Activated CD4-positive, alpha-beta T cell treated with anti-CD3 and anti-CD28 coated beads, Interleukin-2, amount 50 U/mL, for 24 hours (primary cell): ENCODE results near the gene ZNFX1.
A peak's percentile ranks its signal among the peaks of the same experiment; 100 is the strongest.
"Not testable (repeated sequence)": the region's sequence is repeated elsewhere in the genome, so short reads cannot be mapped to it uniquely, and the experiment has no call there.

Experiments
- DNase-seq, 2 donors: peaks; one replicate each; pipeline ENCODE4 v3.0.0-alpha.2; 2020; ENCODE audit warnings: low read depth in 1 of 2, low spot score in 1 of 2

Gene ZNFX1

DNA sequence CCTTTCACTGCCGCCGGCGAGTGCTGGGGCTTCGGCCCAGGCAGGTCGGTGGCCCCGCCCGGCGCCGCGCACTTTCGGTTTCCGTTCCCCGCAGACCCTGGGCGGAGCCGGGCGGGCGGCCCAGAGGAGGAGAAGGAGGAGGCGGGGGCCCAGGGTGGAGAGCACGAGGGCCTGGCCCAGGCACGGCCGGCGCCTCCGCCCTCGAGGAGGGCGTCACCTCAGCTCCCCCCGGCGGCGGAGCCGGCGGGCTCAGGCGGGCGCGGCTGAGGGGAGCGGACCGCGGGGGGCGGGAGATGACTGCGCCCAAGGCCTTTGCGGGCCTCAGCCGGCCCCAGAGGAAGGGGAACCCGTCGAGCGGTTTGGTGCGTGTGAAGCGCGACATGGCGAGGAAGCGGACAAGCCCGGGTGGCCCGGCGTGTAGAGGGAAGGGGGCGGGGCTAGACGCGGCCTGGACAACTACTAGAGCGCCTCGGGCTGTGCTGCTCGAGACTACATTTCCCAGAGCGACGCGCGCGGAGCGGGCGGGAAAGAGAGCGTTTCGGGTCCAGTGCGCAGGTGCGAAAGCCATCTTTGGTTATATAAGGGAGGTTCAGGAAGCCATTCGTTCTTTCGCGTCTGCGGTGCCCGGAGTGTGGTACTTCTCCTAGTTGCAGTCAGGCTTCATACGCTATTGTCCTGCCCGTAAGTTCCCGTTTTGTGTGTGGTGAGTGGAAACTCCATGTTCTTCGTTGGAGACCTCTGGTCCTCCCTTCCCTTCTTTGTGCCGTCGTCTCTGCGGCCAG is at the start of gene ZNFX1:
Gene ZNFX1 (minus strand): TSS at position 22 of the 782 bp plus-strand sequence. CDS start 2,218 bp downstream, outside the sequence.
- peak; percentile 97 for DNase-seq

DNA sequence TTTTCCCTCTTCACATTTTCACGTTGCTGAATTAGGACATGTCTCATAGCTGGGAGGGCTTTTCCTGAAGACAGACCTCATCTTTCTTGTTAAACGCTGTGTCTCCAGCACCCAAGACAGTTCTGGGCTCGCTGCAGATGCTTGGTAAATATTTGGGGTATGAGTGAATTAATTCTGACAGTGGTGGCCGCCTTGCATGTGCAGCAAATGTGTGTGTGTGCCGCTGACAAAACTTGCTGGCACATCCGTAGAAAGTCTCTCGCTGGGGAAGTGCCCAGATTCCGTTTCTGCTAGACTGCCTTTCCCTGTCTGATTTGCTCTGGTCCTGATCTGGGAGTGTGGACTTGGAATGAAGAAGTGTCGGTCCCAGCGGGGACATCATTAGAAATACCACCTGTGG is 48.2 kb upstream of the ZNFX1 start:
- DNase-seq: no peak

DNA sequence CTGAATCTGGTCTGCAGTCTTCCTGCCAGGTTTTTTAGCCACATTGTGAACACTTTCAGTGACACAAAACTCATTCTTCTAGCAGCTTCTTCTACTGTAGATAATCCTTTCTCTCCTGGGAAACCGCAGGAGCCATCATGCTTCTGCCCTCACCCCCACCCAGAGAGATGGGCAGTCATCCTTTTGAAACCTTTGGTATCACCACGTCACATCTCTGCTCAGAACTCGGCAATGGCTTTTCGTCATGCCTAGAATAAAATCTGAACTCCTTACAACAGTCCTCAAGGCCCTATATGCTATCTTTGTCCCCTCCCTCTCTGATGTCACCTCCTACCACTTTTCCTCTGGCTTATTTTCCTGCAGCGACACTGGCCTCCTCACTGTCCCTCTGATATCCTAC is 46.4 kb upstream of the ZNFX1 start:
- DNase-seq: no peak

DNA sequence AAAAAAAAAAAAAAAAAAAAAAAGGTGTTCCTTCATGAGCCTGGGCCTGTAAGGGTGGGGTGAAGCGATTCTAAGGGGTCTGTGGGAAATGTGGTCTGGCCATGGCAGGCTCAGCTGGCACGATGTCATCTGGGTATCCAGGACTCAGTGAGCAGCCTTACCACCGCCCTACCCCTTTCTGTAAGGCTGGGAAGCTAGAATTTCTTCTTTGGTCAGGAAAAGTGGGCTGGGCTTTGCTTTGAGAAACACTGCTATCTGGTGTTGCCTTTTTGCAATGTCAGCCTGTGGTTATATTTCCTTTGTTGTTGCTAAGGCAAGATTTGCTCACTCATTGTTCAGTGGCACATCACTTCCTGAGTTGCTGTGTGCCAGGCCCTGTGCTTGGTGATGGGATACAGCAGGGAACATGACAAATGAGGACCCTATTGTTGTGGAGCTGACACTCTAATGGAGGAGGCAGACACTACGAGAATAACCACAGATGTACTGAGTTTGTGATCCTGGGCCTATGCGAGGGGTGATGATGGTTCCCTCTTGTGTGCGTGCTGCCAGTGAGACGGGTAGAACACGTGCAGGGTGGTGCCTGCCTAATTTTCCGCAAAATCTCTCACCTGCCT is 45.9 kb upstream of the ZNFX1 start:
- peak in 1 of 2 donors; percentile 16 for DNase-seq

DNA sequence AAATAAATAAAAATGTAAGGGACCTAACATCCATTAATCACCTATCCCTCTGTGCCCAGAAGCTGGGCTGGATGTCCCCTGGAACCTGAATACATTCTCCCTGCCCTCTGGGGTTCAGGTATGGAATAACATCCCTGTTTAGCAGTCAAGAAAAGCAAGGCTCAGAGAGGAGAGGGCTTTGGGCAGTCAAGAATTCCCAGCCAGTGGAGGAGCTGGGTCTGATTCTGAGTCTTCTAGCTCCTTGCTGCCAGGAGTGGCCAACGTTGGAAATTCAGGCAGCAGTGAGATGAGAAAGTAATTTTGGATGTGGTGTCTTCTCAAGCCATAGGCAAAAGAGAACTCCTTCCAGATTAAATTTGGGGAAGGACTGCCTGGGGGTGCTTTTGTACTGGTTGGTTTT is 42.6 kb upstream of the ZNFX1 start:
- DNase-seq: no peak

DNA sequence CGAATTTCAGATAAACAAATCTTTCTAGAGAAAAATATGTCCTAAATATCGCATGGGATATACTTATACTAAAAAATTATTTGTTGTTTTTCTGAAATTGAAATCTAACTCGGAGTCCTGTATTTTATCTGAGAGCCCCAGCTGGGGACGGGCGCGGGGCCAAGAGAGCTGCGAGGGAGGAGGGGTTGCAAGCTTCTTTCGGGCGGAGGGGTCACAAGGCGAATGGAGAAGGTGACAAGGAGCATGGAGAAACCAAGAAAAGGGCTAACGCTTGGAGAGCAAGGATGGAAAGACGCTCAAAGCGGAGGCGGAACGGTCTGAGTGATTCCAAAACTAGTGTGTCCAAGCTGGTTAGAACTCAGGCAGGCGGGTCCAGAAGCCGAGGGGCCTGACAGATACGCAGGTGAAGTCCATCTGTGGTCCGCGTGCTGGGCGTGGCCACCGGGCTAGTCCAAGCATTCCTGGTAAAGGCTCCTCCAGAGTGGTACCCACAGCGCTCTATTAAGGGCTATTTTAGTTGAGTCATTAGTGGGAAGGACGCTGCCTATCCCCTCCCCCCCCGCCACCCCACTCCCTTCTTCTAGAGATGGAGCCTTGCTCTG is 41.5 kb upstream of the ZNFX1 start:
- DNase-seq: no peak

DNA sequence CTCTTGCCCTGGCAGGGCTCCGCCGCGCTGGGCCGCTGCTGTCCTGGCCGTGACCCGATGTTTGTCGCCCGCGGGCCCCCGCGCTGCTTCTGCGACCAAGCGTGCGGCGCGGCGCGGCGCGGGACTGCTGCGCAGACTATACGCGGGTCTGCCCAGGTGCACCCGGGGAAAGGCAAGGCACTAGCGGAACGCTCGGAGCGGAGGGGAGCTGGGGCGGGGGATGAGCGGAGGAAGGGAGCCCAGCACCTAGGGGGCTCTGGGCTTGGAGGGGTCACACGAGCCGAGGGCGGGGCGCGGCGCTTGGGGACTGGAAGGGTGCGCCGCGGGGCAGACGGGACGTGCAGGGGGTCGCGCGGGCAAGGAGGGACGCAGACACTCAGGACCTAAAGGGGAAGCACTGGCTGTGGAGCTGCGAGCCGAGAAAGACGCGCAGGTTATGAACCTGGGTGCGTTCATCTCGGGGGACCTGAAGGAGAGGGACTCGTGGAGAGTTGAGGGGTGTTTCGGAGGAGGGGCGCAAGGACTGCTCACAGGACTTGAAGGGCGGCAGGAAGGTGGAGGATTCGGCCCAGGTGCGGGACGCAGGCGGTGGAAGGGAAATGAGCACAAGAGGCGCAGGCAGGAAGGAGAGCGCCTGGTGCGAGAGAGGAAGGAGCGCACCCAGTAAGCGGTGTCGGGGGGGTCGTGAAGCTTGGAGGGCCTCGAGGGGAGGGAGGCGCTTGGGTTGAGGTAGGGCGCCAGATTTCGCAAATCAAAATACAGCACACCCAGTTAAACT is 40.8 kb upstream of the ZNFX1 start:
- DNase-seq: no peak

DNA sequence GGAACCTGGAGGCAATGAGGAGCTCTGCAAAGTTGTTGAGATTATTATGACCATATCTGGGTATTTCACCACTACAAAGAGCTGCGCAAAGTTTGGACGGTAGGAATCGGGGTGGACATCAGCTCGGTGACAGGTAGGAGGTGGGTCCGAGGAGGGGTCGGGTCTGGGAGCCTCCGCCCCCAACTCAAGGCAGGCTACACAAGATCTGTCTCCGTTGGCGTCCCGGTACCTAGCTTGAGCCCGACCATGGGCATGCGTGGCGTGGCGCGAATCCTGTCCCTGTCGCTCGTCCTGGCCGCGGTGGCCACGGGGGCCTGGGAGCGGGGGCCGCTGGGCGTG is 40.2 kb upstream of the ZNFX1 start:
- DNase-seq: no peak

DNA sequence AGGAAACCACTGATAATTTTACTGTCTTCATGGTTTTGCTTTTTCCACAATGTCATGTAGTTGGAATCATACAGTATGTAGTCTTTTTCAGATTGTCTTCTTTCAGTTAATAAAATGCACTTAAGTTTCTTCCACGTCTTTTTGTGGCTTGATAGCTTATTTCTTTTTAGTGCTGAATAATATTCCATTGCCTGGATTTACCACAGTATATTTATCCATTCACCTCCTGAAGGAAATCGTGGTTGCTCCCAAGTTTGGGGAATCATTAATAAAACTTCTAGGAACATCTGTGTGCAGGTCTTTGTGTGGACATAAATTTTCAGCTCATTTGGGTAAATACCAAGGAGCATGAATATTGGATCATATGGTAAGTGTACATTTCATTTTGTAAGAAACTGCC is 38.8 kb upstream of the ZNFX1 start:
- DNase-seq: no peak

DNA sequence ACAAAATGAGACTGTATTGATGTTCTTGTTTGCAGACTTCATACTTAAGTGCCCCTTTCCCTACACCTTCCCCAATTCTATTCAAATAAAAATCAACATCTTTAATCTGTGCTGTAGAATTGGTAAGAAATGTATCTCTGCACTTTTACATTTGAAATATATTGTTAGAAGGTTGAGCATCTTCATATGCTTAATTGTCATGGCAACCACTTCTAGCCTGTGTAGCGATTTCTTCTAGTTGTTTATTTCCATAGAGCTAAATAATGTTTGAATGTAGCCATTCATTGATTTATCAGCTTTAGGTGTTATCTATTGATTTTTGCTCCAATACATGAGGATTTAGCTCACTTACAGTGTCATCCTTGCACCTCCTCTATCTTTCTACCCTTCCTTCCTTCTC is 37.7 kb upstream of the ZNFX1 start:
- no peak for DNase-seq

DNA sequence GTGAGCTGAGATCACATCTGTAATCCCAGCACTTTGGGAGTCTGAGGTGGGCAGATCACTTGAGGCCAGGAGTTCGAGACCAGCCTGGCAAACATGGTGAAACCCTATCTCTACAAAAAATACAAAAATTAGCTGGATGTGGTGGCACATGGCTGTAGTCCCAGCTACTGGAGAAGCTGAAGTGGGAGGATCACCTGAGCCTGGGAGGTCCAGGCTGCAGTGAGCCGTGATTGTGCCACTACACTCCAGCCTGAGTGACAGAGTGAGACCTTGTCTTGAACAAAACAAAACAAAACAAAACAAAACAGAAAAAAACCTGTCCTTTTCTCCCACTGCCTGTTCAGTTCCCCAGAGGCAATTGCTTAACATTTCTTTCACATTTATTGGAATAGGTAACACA is 36.2 kb upstream of the ZNFX1 start:
- DNase-seq: not testable (repeated sequence)

DNA sequence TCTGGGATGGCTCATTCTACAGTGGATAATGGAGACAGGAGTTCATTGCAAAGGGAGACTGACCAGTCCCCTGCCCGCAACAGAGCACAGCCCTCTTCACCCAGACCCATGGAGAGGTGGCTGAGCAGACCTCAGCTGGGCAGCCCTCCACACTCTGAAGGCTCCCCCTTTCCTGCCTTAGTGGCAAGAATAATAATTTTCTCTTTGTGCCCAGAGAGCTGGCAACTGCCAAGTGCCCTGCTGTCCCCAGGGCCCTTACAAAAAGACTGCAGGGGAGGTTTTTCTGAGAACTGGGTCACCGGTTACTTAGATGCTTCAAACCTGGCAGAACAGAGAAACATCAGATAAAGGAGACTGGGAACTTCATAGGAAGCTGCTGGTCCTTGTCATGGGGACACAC is 35.4 kb upstream of the ZNFX1 start:
- no peak for DNase-seq

DNA sequence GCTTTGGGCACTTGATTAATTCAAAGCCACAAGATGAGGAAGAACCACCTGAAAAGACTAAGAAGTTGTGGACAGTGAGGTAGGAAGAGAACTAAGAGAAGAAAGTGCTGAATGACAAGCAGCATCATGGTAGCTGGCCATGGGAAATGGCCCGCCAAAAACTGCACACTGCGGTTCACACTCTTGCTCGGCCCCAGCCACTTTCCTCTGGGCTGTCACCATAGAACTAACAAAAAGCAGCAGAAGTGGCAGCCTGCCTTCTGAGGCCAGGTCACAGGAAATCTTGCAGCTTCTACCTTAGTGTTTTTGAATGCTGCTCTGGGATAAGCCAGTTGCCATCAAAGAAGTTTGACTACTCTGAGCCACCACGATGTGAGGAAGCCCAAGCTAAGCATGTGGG is 34.8 kb upstream of the ZNFX1 start:
- DNase-seq: no peak

DNA sequence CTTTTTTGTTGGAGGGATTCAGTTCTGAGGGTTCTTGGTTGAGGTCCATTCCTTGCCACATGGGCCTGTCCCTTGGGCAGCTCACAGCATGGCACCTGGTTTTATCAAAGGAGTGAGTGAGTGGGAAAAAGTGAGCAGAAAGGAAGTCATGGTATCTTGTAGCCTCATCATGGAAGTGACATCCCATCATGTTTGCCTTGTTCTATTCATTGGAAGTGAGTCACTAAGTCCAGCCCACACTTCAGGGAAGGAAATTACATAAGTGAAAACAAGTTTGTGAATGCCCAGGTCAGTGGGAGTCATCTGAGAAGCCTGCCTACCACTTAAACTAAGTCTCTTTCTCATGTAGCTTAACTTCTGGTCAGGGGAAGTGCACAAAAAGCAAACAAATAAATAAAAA is 32.8 kb upstream of the ZNFX1 start:
- DNase-seq: no peak

DNA sequence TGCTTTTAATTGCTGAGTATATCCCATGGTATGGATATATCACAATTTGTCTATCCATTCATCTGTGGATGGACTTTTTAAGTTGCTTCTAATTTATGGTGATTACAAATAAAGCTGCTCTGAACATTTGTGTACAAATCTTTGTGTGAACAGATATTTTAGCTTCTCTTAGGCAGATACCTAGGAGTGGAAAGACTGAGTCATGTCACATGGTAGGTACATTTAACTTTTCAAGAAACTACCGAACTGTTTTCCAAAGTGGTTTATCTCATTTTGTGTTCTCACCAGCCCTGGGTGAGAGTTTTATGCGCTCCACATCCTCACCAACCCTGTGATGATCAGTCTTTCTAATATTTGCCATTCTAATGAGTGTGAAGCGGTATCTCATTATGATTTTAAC is 31.0 kb upstream of the ZNFX1 start:
- no peak for DNase-seq

DNA sequence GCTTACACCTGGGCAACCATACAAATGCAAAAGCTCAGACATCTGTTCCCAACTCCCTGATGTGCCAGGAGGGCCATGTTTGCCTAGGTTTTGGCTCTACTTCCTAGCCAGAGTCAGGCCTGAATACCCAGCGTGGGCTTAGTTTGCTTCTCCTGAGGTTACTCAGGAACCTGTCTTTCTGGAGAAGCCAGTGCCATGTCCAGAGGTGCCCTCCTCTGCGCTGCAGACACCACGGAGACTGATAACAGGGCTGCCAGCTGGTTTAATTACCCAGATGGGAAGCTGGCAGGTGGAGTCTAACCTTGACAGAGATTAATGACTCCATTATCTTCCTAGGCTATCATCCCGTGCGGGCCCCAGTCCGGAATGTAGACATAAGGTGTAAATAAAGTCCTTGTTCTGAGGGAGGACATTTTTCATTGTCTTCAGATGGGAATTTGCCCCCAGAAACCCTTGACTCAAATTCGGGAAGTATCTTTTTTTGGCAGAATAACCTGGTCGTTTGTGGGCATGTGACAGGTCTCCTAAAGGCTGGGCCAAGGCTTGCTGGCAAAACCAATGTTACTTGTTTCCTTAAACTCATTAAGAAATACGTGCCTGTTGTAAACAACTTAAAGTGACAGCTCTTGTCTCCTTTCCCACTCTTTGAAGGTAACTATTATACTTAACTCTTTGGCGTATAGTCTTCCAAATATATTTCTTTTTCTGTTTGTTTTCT is 29.2 kb upstream of the ZNFX1 start:
- DNase-seq: no peak

DNA sequence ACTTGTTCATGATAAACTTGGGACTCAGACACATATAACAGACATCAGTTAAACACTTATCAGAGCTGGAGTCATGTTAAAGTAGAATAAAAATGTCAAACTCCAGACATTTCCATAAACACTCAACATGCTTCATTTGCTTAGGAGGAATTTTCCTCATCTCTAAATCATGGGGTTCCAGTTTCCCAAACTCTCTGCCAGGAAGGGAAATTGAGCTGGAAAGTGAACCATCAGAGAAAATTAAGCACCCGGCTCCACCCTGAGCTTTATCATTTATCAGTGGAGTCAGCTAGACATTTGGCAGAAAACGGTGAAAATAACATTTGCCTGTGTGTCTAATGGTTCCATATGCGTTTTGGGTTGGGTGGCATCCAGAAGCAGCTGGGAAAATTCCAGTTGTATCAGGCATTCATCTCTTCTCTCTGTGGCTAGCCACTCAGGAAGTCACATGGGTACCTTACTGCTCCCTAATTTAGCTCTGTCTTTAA is 25.3 kb upstream of the ZNFX1 start:
- DNase-seq: no peak

DNA sequence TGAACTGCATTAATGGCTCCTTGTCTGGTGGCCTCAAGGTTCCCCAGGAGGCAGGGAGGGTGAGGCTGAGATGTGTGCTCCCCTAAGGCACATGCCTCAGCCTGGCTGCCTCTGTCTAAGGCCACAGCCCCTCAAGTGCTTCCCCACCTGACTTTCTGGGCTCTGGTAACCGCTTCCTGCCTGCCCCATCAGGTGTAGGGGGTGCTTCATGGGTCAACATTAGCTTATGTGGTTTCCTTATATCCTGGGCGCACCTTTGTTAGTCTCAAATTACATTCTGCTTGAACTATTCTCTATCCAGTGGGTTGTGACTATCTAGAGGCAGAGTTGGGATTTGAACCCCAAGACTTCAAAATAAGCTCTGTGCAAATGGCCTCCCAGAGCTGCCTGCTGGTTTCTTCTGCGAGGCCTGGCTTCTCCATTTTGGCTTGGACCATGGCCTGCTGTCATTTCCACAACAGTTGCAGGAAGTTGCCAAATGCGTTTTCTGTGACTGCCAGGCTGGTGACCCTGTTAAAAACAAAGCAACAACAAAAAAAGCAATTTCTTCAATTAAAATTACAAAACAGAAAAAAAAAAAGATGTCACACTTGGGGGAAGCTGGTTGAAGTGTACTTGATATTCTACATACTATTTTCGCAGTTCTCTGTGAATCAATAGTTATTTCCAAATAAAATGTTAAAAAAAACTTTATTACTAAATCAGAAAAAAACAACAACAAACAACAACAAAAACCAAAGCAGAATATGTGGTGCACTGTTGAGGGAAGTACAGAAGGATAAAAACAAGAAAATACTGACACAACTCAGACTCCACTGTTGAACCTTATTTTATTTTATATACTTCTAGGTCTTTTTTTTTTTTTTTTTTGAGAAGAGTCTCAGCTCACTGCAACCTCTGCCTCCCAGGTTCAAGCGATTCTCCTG is 20.0 kb upstream of the ZNFX1 start:
- DNase-seq: no peak

DNA sequence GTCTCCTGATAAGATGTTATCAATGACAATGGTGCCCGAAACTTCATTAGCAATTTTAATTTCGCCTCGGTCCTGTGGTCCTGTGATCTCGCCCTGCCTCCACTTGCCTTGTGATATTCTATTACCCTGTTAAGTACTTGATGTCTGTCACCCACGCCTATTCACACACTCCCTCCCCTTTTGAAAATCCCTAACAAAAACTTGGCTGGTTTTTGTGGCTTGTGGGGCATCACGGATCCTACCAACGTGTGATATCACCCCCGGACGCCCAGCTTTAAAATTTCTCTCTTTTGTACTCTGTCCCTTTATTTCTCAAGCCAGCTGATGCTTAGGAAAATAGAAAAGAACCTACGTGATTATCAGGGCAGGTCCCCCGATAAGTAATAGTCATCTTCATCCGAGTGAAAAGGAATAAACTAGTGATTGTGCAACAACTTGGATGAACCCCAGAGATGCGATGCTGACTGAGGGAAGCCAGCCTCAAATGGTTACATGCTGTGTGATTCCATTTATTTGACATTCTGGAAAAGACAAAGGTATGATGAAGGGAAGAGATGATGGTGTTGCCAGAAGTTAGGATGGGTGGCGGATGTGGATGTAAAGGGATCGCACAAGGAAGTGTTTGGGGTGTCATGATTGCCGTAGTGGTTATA is 16.3 kb upstream of the ZNFX1 start:
- not testable (repeated sequence) for DNase-seq
